GM12873 (cell line): ENCODE measurements around the gene SUV39H1.

Source experiments
- TF ChIP-seq, protein P1 (sequence below): IDR thresholded peaks from 2 replicates; pipeline ENCODE4 v1.5.1; 2012; ENCODE audit warnings: low read depth, mild to moderate bottlenecking, moderate library complexity, low read length, control low read depth; ENCODE audit not compliant: insufficient read depth; ENCODE audit errors: missing control alignments

SUV39H1 gene

DNA sequence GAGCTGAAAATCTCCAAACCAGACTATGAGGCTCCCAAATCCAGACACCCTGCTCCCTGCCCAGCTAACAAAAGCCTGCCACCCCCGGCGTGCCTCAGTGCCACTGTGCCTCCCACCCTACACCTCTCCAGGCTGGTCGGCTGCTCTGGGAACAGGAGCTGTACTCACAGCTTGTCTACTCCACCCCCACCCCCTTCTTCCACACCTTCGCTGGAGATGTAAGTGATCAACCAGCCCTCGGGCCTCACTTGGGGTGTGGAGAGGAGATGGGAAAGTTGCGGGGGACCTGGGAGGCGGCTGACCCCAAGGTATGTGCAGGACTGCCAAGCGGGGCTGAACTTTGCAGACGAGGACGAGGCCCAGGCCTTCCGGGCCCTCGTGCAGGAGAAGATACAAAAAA is 11.1 kb upstream of the SUV39H1 start:
- TF ChIP-seq, protein P1, sequence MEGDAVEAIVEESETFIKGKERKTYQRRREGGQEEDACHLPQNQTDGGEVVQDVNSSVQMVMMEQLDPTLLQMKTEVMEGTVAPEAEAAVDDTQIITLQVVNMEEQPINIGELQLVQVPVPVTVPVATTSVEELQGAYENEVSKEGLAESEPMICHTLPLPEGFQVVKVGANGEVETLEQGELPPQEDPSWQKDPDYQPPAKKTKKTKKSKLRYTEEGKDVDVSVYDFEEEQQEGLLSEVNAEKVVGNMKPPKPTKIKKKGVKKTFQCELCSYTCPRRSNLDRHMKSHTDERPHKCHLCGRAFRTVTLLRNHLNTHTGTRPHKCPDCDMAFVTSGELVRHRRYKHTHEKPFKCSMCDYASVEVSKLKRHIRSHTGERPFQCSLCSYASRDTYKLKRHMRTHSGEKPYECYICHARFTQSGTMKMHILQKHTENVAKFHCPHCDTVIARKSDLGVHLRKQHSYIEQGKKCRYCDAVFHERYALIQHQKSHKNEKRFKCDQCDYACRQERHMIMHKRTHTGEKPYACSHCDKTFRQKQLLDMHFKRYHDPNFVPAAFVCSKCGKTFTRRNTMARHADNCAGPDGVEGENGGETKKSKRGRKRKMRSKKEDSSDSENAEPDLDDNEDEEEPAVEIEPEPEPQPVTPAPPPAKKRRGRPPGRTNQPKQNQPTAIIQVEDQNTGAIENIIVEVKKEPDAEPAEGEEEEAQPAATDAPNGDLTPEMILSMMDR: no peak

DNA sequence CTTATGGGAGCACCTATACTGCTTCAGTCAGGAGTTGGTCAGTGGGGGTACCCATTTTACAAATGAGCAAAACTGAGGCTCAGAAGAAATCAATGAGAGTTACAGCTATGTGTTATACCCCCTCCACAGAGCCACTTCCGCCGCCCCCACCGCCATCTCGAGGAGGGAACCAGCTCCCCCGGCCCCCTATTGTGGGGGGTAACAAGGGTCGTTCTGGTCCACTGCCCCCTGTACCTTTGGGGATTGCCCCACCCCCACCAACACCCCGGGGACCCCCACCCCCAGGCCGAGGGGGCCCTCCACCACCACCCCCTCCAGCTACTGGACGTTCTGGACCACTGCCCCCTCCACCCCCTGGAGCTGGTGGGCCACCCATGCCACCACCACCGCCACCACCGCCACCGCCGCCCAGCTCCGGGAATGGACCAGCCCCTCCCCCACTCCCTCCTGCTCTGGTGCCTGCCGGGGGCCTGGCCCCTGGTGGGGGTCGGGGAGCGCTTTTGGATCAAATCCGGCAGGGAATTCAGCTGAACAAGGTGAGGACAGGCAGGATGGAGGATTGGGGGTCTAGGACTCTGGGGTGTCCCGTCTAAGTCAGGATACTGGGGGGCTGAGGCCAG is 7.9 kb upstream of the SUV39H1 start:
- TF ChIP-seq, protein P1: no peak

DNA sequence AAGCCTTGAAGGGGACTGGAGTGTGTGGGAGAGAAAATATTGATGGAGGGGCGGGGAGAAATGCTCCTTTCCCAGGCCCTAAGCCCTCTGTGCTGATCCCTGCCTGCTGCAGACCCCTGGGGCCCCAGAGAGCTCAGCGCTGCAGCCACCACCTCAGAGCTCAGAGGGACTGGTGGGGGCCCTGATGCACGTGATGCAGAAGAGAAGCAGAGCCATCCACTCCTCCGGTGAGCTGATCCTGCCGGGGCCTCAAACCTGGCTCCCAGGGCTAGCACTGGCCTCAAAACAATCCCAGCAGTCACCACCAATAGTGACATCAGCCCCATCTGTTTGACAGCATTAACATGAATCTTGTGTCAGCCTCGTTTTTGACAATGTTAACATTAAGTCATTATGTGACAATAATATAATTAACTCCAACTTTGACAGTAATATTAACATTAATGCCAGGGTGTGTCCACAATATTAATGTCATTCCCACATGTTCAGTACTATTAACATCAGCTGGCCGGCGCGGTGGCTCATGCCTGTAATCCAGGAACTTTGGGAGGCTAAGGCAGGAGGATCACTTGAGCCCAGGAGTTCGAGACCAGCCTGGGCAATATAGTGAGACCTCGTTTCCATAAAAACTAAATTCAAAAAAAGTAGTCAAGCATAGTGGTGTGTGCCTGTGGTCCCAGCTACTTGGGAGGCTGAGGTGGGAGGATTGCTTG is 7.2 kb upstream of the SUV39H1 start:
- TF ChIP-seq, protein P1: no peak

DNA sequence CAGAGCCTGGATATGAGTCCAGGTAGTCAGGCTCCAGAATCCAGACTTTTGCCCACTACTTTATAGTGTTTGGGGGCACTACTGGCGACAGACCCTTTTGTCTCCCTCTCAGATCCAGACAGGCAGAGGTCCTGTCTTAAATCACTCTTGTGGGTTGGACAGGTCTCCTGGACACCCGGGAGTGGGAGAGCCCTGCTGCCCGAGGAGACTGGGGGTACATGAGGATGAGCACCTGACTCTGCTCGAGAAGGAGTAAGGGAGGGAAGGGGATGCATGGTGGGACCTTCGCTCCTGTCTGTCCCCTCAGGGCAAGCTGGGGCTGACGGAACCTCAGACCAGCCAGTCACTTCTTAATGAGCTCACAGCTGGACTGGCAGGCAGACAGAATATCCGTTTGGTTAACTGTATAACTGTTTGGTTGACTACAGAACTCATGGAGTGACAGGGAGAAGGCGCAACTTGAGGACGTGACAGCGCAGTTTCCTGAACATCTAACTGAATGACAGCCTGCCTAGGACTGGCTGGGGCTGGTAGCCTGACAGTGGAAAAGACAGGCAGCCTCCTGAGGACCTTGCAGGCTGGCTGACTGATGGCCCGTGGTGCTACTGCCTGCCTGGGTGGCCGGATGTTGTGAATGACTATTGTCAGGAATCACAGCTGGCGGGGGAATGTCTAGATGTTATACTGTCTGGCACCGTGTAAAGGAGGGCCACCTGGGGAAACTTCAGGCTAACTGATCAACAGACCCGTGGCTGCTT is 1.6 kb upstream of the SUV39H1 start:
- TF ChIP-seq, protein P1: no peak

DNA sequence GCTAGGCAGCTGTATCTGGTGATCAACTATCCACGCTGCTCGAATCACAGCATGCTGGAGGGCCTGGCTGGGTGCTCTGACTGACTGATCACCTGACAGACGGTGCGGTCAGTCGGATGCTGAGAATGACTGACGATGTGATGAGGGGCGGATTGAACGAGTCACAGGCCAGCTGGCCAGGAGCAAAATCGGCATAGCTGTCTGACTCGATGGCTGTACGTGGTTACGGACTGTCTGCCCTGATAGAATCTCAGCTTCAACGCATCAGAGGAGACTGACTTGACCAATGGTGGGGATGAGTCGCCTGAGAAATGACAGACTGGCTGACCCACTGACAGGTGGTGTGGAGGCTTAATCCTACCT is 1.0 kb upstream of the SUV39H1 start:
- TF ChIP-seq, protein P1: no peak

DNA sequence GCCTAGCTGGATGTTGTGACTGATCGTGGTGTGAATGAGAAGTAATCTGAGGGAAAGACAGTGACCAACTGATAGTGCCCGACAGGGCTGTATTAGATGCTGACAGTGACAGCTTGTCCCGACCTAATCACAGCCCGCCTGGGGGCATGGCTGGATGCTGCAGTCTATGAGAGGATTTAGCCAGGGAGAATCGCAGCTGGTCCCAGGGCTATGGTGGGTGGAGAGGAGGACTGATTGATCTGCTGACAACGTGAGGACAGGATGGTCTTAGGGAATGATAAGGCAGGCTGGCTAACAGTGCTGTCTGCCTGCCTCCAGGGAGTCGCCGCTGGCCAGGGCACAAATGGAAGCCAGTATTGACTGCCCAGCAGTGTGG is 621 bp upstream of the SUV39H1 start:
- TF ChIP-seq, protein P1: no peak
